ENCODE data around the gene PGPEP1. TPM values are rescaled to one million over a fixed set of nuclear protein-coding genes. Genes with fewer than 3 reads are reported as not detected.

PGPEP1 gene
- total RNA-seq, 4 donors from 2014 or later, result 21.2 to 67.9 (median 38.1) TPM

- peak within 1 kb of the TSS in 1 of 2 donors; percentile 12 for H3K27ac ChIP-seq
- peak in 3 of 4 experiments; percentile 27 to 40 (median 32) for TF ChIP-seq CTCF (IDR thresholded peaks at IDR 0.05)
- peak in 1 of 2 donors; percentile 46 for TF ChIP-seq POLR2A (IDR thresholded peaks at IDR 0.05)
- intact Hi-C loops (cut with DNase I; ENCODE audit: low total_unique reads), result no loop called here
- no peaks in the 10 kb centered on the region for H3K27me3 ChIP-seq
- peaks cover 0 to 9% of the 10 kb centered on the region in 2 donors for H3K4me1 ChIP-seq
- peak; percentile 53 to 56 for DNase-seq
- no peaks in the 10 kb centered on the region for H3K36me3 ChIP-seq
- H3K9me3 ChIP-seq, result no peaks in the 10 kb centered on the region
- no peak within 1 kb of the TSS for H3K4me3 ChIP-seq
Observed at GRCh38 chr19:18385675-18386542, 45.5 kb downstream of the PGPEP1 start, which contains the start of gene GDF15. Gene GDF15, plus strand, starts transcription at chr19:18386158. Its CDS starts 32 bp downstream, at chr19:18386190.

- Histone ChIP-seq H3K4me3 (no peak overlapping the region), H3K27ac (peak overlapping the region in 1 of 2 donors; percentile 12), H3K27me3 (no peaks in the 10 kb centered on the region), H3K36me3 (no peaks in the 10 kb centered on the region), H3K9me3 (no peaks in the 10 kb centered on the region), H3K4me1 (peaks cover 0 to 9% of the 10 kb centered on the region in 2 donors)
- DNase-seq, result no peak
- intact Hi-C loops (cut with DNase I; ENCODE audit: low total_unique reads), result no loop called here
- TF ChIP-seq CTCF (IDR thresholded peaks at IDR 0.05) (no peak), POLR2A (IDR thresholded peaks at IDR 0.05) (no peak)
Observed at GRCh38 chr19:18386543-18387271, 46.3 kb downstream of the PGPEP1 start.

GRCh38 chr19:18388100-18388959 lies 47.9 kb downstream of the PGPEP1 start:
- TF ChIP-seq POLR2A (IDR thresholded peaks at IDR 0.05) (no peak), CTCF (IDR thresholded peaks at IDR 0.05) (peak; percentile 98 to 100 (median 99))
- H3K36me3 ChIP-seq, result no peaks in the 10 kb centered on the region
- peak overlapping the region in 1 of 2 donors; percentile 53 for H3K27ac ChIP-seq
- intact Hi-C loops (cut with DNase I; ENCODE audit: low total_unique reads), result no loop called here
- H3K4me1 ChIP-seq, result peaks cover 0 to 9% of the 10 kb centered on the region in 2 donors
- peak overlapping the region; percentile 12 to 24 for H3K4me3 ChIP-seq
- H3K9me3 ChIP-seq, result no peaks in the 10 kb centered on the region
- peak; percentile 70 to 84 for DNase-seq
- H3K27me3 ChIP-seq, result no peaks in the 10 kb centered on the region

- Histone ChIP-seq H3K4me3 (no peak overlapping the region), H3K9me3 (no peaks in the 10 kb centered on the region), H3K36me3 (no peaks in the 10 kb centered on the region), H3K27ac (no peak overlapping the region), H3K27me3 (no peaks in the 10 kb centered on the region), H3K4me1 (peaks cover 0 to 9% of the 10 kb centered on the region in 2 donors)
- no peak for TF ChIP-seq CTCF (IDR thresholded peaks at IDR 0.05)
- no peak for TF ChIP-seq POLR2A (IDR thresholded peaks at IDR 0.05)
- no peak for DNase-seq
- intact Hi-C loops (cut with DNase I; ENCODE audit: low total_unique reads), result no loop called here
Observed at GRCh38 chr19:18388960-18389725, 48.7 kb downstream of the PGPEP1 start.
